Parietal lobe (tissue), 2 donors: ENCODE data around the gene SLC16A13. TPM values are rescaled to one million over a fixed set of nuclear protein-coding genes. Genes with fewer than 3 reads are reported as not detected.

Experiments used
- small RNA-seq: library from RNA; depleted of rRNA; stranded (forward); fragments of <200 nt; gene quantifications from one replicate; pipeline ENCODE3, GENCODE V24; 2014; ENCODE audit warnings: low replicate concordance
- total RNA-seq: library from RNA; depleted of rRNA; stranded (reverse); fragments of >200 nt; gene quantifications from one replicate; pipeline ENCODE4 v1.2.3, GENCODE V29; 2014

SLC16A13 gene
- 0.31 TPM for total RNA-seq

GRCh38 chr17:7035591-7036368, at the start of gene SLC16A13:
Gene SLC16A13, plus strand, starts transcription at chr17:7036015. Its CDS starts 368 bp downstream, at chr17:7036383.

GRCh38 chr17:6995500-6996255, 40.1 kb upstream of the SLC16A13 start, which contains the start of gene ALOX12:
Gene ALOX12, plus strand, starts transcription at chr17:6996049. Its CDS starts 69 bp downstream, at chr17:6996118.

GRCh38 chr17:7022781-7023571, 12.8 kb upstream of the SLC16A13 start, which contains the start of gene BCL6B:
Gene BCL6B, plus strand, starts transcription at chr17:7023050. Its CDS starts 622 bp downstream, at chr17:7023672.

GRCh38 chr17:7043497-7044198, 7.8 kb downstream of the SLC16A13 start, which contains the start of gene SLC16A11:
Gene SLC16A11, minus strand, starts transcription at chr17:7044092. Its CDS starts 579 bp downstream, at chr17:7043513.

GRCh38 chr17:7079581-7080455, 44.0 kb downstream of the SLC16A13 start, which contains the start of gene CLEC10A:
Gene CLEC10A, minus strand, starts transcription at chr17:7080251. Its CDS starts 1,439 bp downstream, at chr17:7078812.

Small RNAs within 50 kb of the gene (small RNA-seq; reads per million reads assigned to genes)
- not detected for gene AC120057.1

Other genes with a start within 250 kb of the SLC16A13 start
- 1.3 TPM for gene TEKT1, start 204.3 kb upstream of the SLC16A13 start, total RNA-seq
- not detected for gene ALOX12, start 40.0 kb upstream of the SLC16A13 start, total RNA-seq
- 16.9 TPM for gene RNASEK, start 23.4 kb upstream of the SLC16A13 start, total RNA-seq
- 3.1 TPM for gene BCL6B, start 13.0 kb upstream of the SLC16A13 start, total RNA-seq
- gene SLC16A11, start 8.1 kb downstream of the SLC16A13 start, total RNA-seq, result not detected
- gene CLEC10A, start 44.2 kb downstream of the SLC16A13 start, total RNA-seq, result not detected
- gene ASGR2, start 78.8 kb downstream of the SLC16A13 start, total RNA-seq, result not detected
- gene ASGR1, start 143.4 kb downstream of the SLC16A13 start, total RNA-seq, result 12.5 TPM
- gene DLG4, start 183.8 kb downstream of the SLC16A13 start, total RNA-seq, result 155 TPM
- 147 TPM for gene ACADVL, start 183.9 kb downstream of the SLC16A13 start, total RNA-seq
- gene DVL2, start 198.5 kb downstream of the SLC16A13 start, total RNA-seq, result 81.4 TPM
- gene PHF23, start 203.4 kb downstream of the SLC16A13 start, total RNA-seq, result 25.7 TPM
- gene GABARAP, start 206.4 kb downstream of the SLC16A13 start, total RNA-seq, result 103 TPM
- 34.1 TPM for gene CTDNEP1, start 215.7 kb downstream of the SLC16A13 start, total RNA-seq
- 26.6 TPM for gene ELP5, start 216.2 kb downstream of the SLC16A13 start, total RNA-seq
- gene CLDN7, start 226.5 kb downstream of the SLC16A13 start, total RNA-seq, result not detected
- not detected for gene SLC2A4, start 245.7 kb downstream of the SLC16A13 start, total RNA-seq